Common myeloid progenitor, CD34-positive (primary cell): ENCODE results near the gene NDUFC2.
"Not testable (repeated sequence)": the region's sequence is repeated elsewhere in the genome, so short reads cannot be mapped to it uniquely, and the experiment has no call there.

Experiments
- CTCF ChIA-PET: fragments of 350-600 bp; sonication (Branson Sonifier 250); formaldehyde crosslinking; loops from one replicate; lab custom pipeline; 2021; ENCODE audit warnings: antibody characterized with exemption; lab: Charles Lee
- POLR2A ChIA-PET: fragments of 350-600 bp; sonication (Branson Sonifier 250); formaldehyde crosslinking; loops from one replicate; lab custom pipeline; 2021; ENCODE audit warnings: antibody characterized with exemption; lab: Charles Lee
- DNase-seq, 3 donors: peaks; one replicate each; pipeline versions ENCODE4 v3.0.0 to v3.0.0-alpha.2; 2013
- H3K27ac ChIP-seq, 2 experiments: 1 replicate in 1 of 2; 2 replicates in 1 of 2; pipeline ENCODE4 v1.7.0; 2013; ENCODE audit warnings: inconsistent platforms in 2 of 2, low read length in 2 of 2, mild to moderate bottlenecking in 2 of 2, low read depth in 1 of 2, moderate library complexity in 1 of 2; ENCODE audit not compliant: severe bottlenecking in 2 of 2, insufficient read depth in 1 of 2, poor library complexity in 1 of 2
- H3K27me3 ChIP-seq, 5 experiments: replicated peaks in 2 of 5; 1 replicate in 3 of 5; 2 replicates in 2 of 5; pipeline versions ENCODE4 v1.6.1 to v1.7.0; 2013; ENCODE audit warnings: low read length in 4 of 5, mild to moderate bottlenecking in 2 of 5, moderate library complexity in 2 of 5, inconsistent platforms in 1 of 5; ENCODE audit not compliant: insufficient read depth in 5 of 5, control insufficient read depth in 4 of 5
- H3K36me3 ChIP-seq, 4 experiments: 1 replicate in 2 of 4; 2 replicates in 2 of 4; pipeline versions ENCODE4 v1.6.1 to v1.7.0; 2013; ENCODE audit warnings: low read length in 3 of 4, control low read depth in 1 of 4, mild to moderate bottlenecking in 1 of 4; ENCODE audit not compliant: control insufficient read depth in 4 of 4, insufficient read depth in 4 of 4
- H3K4me1 ChIP-seq, 4 experiments: 1 replicate in 3 of 4; 2 replicates in 1 of 4; pipeline versions ENCODE4 v1.6.1 to v1.7.1; 2013; ENCODE audit warnings: low read length in 3 of 4, mild to moderate bottlenecking in 3 of 4, control low read depth in 1 of 4, inconsistent platforms in 1 of 4, moderate library complexity in 1 of 4; ENCODE audit not compliant: control insufficient read depth in 4 of 4, insufficient read depth in 4 of 4; ENCODE audit errors: control extremely low read depth in 1 of 4
- H3K4me3 ChIP-seq, 7 experiments: 1 replicate in 4 of 7; 2 replicates in 3 of 7; pipeline versions ENCODE4 v1.5.1 to v1.7.0; 2013; ENCODE audit warnings: mild to moderate bottlenecking in 7 of 7, low read length in 6 of 7, moderate library complexity in 6 of 7, inconsistent platforms in 2 of 7, low read depth in 2 of 7, control low read depth in 1 of 7; ENCODE audit not compliant: insufficient read depth in 4 of 7, control insufficient read depth in 1 of 7; ENCODE audit errors: extremely low read depth in 1 of 7
- H3K9me3 ChIP-seq, 5 experiments: 1 replicate in 4 of 5; 2 replicates in 1 of 5; pipeline versions ENCODE4 v1.6.1 to v1.7.1; 2013; ENCODE audit warnings: low read length in 4 of 5, mild to moderate bottlenecking in 2 of 5, inconsistent platforms in 1 of 5, low read depth in 1 of 5, moderate library complexity in 1 of 5; ENCODE audit not compliant: control insufficient read depth in 4 of 5, insufficient read depth in 2 of 5; ENCODE audit errors: control extremely low read depth in 1 of 5
- WGBS: methylation state at CpG from one replicate; pipeline ENCODE4 v1.1.5; 2013; ENCODE audit not compliant: insufficient coverage; 5-methylcytosine and 5-hydroxymethylcytosine counted together

NDUFC2 gene

DNA sequence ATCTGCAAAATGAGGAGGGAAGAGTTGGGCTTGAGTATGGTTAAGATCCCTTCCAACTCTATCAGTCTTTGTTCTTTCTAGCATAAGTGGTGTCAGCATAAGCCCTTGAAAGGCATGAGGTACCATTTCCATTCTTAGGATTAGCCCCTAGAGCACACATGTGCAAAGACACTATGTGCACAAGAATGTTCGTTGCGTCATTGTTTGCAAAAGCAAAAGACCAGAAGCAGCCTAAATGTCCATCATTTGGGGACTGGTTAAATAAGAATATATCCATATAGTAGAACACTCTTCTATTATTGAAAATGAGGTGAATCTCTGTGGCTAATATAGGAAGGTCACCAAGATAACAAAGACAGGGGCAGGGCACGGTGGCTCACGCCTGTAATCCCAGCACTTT lies 46.6 kb downstream of the NDUFC2 start:
- Histone ChIP-seq H3K36me3 (no peaks in the 10 kb centered on the region), H3K4me3 (no peak overlapping the region), H3K27ac (no peak overlapping the region), H3K9me3 (no peaks in the 10 kb centered on the region), H3K4me1 (peaks cover 0 to 21% (median 10%) of the 10 kb centered on the region in 4 experiments), H3K27me3 (no peaks in the 10 kb centered on the region)
- DNase-seq, result no peak
- CTCF ChIA-PET, result interaction anchor here (0.6 to 5.2 kb wide), 3 partner anchors 12 to 41 kb away, joined by 3 to 41 read pairs (median 5); no protein-coding TSS in a partner anchor
- POLR2A ChIA-PET, result no interaction called here
- no CpG with 5 or more reads among the region's 4 CpGs for WGBS

GRCh38 chr11:78032090-78032489 lies 47.6 kb downstream of the NDUFC2 start:
- H3K9me3 ChIP-seq, result no peaks in the 10 kb centered on the region
- POLR2A ChIA-PET, result no interaction called here
- CTCF ChIA-PET, result interaction anchor here (1.6 kb wide), 1 partner anchor 11 kb away, joined by 5 read pairs; no protein-coding TSS in a partner anchor
- no peak overlapping the region for H3K4me3 ChIP-seq
- no peak for DNase-seq
- no peaks in the 10 kb centered on the region for H3K27me3 ChIP-seq
- peaks cover 0 to 21% (median 10%) of the 10 kb centered on the region in 4 experiments for H3K4me1 ChIP-seq
- H3K36me3 ChIP-seq, result no peaks in the 10 kb centered on the region
- no peak overlapping the region for H3K27ac ChIP-seq

DNA sequence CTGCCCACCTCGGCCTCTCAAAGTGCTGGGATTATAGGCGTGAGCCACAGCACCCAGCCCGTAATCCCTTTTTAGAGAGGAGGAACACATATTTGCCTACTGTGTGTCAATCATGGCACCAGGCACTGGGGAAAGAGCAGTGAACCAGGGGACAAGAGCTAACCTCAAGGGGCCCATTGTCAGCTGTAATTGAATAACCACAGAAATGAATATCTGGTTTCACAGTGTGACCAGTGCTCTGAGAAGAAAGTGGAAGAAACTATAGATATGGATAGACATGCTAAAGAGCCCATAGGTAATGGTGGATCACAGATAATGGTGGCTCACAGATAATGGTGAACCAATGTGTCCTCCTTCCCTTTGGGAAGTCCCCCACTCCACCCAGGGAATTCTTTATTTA lies 48.0 kb downstream of the NDUFC2 start:
- no peak overlapping the region for H3K27ac ChIP-seq

GRCh38 chr11:78030429-78031325 lies 49.0 kb downstream of the NDUFC2 start:
- ChIA-PET CTCF (interaction anchor here (0.6 to 1.3 kb wide), 3 partner anchors 9 to 73 kb away, joined by 3 to 4 read pairs (median 4); no protein-coding TSS in a partner anchor), POLR2A (no interaction called here)
- H3K4me3 ChIP-seq, result peak overlapping the region in 1 of 7 experiments; percentile 35
- peak; percentile 69 to 94 (median 89) for DNase-seq
- no peaks in the 10 kb centered on the region for H3K36me3 ChIP-seq
- WGBS, result 40% methylated on average over 3 of the region's 7 CpGs
- peak overlapping the region in 1 of 2 experiments; percentile 72 for H3K27ac ChIP-seq
- no peaks in the 10 kb centered on the region for H3K9me3 ChIP-seq
- no peaks in the 10 kb centered on the region for H3K27me3 ChIP-seq
- H3K4me1 ChIP-seq, result peaks cover 0 to 21% (median 10%) of the 10 kb centered on the region in 4 experiments

More for the DNA sequence above, 48.0 kb downstream of the NDUFC2 start:
- no peak for DNase-seq
- no peak overlapping the region for H3K4me3 ChIP-seq
- WGBS, result 100% methylated on average over 3 of the region's 3 CpGs
- no peaks in the 10 kb centered on the region for H3K27me3 ChIP-seq
- H3K36me3 ChIP-seq, result no peaks in the 10 kb centered on the region
- H3K4me1 ChIP-seq, result peaks cover 0 to 21% (median 10%) of the 10 kb centered on the region in 4 experiments
- ChIA-PET CTCF (interaction anchor here (0.6 to 1.6 kb wide), 3 partner anchors 11 to 74 kb away, joined by 3 to 5 read pairs (median 4); no protein-coding TSS in a partner anchor), POLR2A (no interaction called here)
- no peaks in the 10 kb centered on the region for H3K9me3 ChIP-seq

- not testable (repeated sequence) for DNase-seq, H3K27ac ChIP-seq, H3K4me3 ChIP-seq, H3K27me3 ChIP-seq, H3K36me3 ChIP-seq, H3K9me3 ChIP-seq
- peaks cover 0 to 21% (median 10%) of the 10 kb centered on the region in 4 experiments for H3K4me1 ChIP-seq
- 100% methylated on average over 7 of the region's 9 CpGs for WGBS
- ChIA-PET CTCF (interaction anchor here (0.6 kb wide), 2 partner anchors 28 to 33 kb away, joined by 3 read pairs; no protein-coding TSS in a partner anchor), POLR2A (interaction anchor here (0.6 to 0.8 kb wide), 2 partner anchors 112 to 322 kb away, joined by 3 read pairs; no protein-coding TSS in a partner anchor)
Observed at GRCh38 chr11:78028423-78028822, 51.2 kb downstream of the NDUFC2 start.

DNA sequence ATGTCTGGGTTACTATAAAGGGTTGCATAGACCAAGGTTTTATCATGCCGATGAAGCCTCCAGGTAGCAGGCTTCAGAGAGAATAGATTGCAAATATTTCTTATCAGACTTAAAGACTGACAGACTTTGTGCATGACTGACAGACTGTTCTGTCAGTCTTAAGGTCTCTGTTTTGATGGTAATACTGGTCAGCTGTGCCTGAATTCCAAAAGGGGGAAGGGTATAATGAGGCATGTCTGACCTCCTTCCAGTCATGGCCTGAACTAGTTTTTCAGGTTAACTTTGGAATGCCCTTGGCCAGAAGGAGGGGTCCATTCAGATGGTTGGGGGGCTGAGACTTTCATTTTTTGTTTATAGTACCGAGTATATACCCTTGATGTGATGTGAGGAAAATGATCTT lies 51.9 kb downstream of the NDUFC2 start:
- H3K9me3 ChIP-seq, result no peaks in the 10 kb centered on the region
- 86% methylated on average over 1 of the region's 2 CpGs for WGBS
- no peak overlapping the region for H3K27ac ChIP-seq
- H3K36me3 ChIP-seq, result no peaks in the 10 kb centered on the region
- ChIA-PET CTCF (interaction anchor here (0.6 to 0.7 kb wide), 2 partner anchors 18 to 33 kb away, joined by 3 read pairs; no protein-coding TSS in a partner anchor), POLR2A (no interaction called here)
- H3K27me3 ChIP-seq, result peaks cover 0 to 12% (median 4%) of the 10 kb centered on the region in 5 experiments
- DNase-seq, result no peak
- peaks cover 0 to 23% (median 14%) of the 10 kb centered on the region in 4 experiments for H3K4me1 ChIP-seq
- H3K4me3 ChIP-seq, result no peak overlapping the region
